Sigmoid colon (tissue), 4 donors: ENCODE measurements around the gene LASP1.

Experiments used
- CTCF ChIP-seq, 4 experiments: fragments of 450-650 bp in 3 of 4; fragments of 200-600 bp in 1 of 4; IDR thresholded peaks; one replicate each; pipeline ENCODE4 v1.5.1; 2016 to 2019; ENCODE audit warnings: antibody characterized with exemption in 4 of 4, mild to moderate bottlenecking in 3 of 4, moderate library complexity in 2 of 4
- EP300 ChIP-seq, 4 donors: sonication (generic); formaldehyde crosslinking; IDR thresholded peaks; one replicate each; pipeline ENCODE4 v1.6.1; 2017; ENCODE audit warnings: antibody characterized with exemption in 4 of 4
- POLR2A ChIP-seq, 2 donors: fragments of 450-650 bp; IDR thresholded peaks; one replicate each; pipeline ENCODE4 v1.6.1; 2016; ENCODE audit warnings: antibody characterized with exemption in 2 of 2, mild to moderate bottlenecking in 2 of 2, moderate library complexity in 2 of 2

GRCh38 chr17:38897671-38898290 lies 27.9 kb downstream of the LASP1 start:
- TF ChIP-seq CTCF (IDR thresholded peaks at IDR 0.05) (no peak), EP300 (IDR thresholded peaks at IDR 0.05) (no peak), POLR2A (IDR thresholded peaks at IDR 0.05) (no peak)
